HG03196 (cell line): Measurements from ENCODE around the gene VPS33B.

ENCODE experiments used
- ATAC-seq: cut with Tn5 transposase; IDR thresholded peaks from one replicate; pipeline ENCODE4 v1.9.1; 2021; ENCODE audit not compliant: unreplicated experiment

The VPS33B gene

DNA sequence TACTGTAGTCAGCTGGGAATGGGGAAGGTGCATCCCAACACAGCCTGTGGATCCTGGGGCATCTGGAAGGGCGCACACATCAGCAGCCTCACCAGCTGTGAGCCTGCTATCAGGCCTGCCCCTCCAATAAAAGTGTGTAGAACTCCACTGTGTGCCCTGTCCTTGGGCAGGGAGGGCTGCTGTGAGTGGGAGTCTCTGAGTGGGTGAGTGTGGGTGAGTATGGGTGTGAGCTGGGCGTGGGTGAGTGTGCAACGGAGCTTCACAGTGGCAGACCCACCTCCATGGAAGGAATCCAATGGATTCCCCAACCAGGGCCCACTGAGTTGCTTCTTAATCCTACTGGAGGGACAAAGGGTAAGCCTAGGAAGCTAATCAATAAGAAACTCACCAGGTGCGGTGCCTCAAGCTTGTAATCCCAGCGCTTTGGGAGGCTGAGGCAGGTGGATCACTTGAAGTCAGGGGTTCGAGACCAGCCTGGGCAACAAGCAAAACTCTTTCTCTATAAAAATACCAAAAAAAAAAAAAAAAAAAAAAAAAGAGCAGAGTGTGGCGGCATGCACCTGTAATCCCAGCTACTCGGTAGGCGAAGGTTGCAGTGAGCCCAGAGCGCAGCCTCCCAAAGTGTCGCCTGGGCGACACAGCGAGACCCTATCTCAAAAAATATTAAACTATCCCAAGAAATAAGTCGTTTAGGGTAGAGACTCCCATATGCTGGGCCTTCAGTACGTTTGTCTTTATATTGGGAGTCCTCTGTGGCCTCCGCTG is 68.3 kb downstream of the VPS33B start:
- no peak for ATAC-seq

DNA sequence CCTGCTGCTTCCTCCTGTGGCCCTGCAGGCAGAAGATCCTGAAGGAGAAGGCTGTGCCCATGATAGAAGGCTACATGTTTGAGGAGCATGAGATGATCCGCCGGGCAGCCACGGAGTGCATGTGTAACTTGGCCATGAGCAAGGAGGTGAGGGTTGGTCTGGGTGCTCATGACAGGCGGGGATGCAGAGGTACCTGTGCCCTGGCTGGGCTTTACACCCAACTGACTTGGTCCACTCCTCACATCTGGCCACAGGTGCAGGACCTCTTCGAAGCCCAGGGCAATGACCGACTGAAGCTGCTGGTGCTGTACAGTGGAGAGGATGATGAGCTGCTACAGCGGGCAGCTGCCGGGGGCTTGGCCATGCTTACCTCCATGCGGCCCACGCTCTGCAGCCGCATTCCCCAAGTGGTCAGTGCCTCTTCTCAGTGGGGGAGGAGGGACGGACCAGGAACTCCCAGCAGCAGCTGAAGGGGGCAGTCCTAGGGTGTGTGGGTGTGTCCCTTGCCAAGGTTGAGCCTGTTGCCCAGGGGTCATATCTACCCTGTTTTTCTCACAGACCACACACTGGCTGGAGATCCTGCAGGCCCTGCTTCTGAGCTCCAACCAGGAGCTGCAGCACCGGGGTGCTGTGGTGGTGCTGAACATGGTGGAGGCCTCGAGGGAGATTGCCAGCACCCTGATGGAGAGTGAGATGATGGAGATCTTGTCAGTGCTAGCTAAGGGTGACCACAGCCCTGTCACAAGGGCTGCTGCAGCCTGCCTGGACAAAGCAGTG is 69.3 kb downstream of the VPS33B start:
- ATAC-seq, result no peak

DNA sequence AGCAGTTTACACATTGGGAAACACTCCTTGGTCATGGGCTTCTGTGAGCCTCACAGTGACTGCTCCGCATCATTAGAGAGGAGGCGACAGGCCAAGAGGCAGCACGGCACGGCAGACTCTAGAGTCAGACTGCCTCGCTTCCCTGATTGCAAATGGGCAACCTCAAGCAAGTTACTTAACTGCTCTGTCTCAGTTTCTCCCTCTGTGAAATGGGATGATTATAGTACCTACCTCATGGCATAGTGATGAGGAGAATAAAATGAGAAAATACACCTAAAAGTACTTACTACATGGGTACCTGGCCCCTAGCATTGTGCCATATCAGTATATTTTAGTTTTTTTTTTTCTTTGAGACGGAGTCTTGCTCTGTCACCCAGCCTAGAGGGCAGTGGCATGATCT is 71.7 kb downstream of the VPS33B start:
- no peak for ATAC-seq

DNA sequence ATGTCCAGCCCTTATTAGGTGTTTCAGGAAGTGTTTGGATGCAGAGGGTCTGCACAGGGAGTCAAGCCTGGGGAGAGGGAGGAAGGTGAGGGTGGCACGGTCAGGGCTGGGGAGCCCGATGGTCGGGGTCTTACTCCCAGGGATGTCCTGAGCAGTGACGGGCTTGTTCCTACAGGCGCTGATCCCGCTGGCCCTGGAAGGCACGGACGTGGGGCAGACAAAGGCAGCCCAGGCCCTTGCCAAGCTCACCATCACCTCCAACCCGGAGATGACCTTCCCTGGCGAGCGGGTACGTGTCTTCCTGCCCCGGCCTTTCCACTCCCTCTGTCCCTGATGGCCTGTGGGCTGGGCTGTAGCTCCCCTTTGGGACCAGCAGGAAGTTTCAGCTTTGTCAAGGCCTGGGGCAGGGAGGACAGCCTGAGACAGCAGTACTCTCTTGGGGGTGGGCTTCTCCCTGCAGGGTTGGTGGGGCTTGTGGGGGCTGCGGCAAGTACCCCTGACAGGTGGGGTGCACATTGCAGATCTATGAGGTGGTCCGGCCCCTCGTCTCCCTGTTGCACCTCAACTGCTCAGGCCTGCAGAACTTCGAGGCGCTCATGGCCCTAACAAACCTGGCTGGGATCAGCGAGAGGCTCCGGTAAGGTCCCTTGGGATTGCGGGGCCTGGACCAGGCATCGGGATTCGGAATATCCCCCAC is 72.3 kb downstream of the VPS33B start:
- ATAC-seq, result no peak
